Measurements from ENCODE around the gene EPHB1.

EPHB1 gene

DNA sequence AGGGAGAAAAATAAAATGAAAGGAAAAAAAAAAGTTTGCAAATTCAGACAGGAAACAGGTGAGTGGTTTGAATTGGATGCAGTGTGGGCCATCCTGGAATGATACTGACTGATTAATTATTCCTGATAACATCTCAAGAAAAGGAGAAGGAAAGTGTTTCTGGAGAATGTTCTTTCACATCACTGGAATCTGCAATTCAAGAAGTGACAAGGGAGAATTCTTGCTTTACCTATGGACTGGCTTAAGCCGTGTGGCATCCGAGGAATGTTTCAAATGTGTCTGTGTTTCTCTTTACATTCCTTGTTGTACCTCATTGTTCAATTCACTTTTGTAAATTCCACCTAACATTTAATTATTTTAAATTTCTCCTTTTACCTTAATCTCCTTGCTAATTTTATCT lies 465.0 kb downstream of the EPHB1 start:
- no peak for DNase-seq (ENCODE audit: low spot score)

- DNase-seq (ENCODE audit: low spot score) = no peak
Observed at GRCh38 chr3:135261214-135261775, 466.2 kb downstream of the EPHB1 start.

GRCh38 chr3:135261916-135262315 lies 466.9 kb downstream of the EPHB1 start:
- no peak for DNase-seq (ENCODE audit: low spot score)

- DNase-seq (ENCODE audit: low spot score) = no peak
Observed at GRCh38 chr3:135262441-135262840, 467.4 kb downstream of the EPHB1 start.

DNA sequence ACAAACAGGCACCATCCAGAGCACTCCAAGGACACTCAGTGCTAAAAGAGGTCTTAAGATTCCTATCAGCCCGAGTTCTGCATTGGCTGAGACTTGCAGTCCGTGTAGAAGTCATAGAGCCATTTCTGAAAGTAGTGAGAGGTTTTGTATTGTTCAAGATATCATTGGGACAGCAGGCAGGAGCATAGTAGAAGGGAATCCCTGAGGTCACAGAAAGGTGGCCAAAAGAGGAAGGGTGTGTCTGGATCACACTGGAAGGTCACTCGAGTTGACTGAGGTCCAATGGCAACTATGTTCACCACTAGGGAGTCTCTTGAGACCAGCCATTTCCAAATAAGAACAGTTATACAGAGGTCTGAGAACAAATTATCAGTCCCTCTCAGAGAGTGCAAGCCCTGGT lies 468.3 kb downstream of the EPHB1 start:
- DNase-seq (ENCODE audit: low spot score) = no peak

DNA sequence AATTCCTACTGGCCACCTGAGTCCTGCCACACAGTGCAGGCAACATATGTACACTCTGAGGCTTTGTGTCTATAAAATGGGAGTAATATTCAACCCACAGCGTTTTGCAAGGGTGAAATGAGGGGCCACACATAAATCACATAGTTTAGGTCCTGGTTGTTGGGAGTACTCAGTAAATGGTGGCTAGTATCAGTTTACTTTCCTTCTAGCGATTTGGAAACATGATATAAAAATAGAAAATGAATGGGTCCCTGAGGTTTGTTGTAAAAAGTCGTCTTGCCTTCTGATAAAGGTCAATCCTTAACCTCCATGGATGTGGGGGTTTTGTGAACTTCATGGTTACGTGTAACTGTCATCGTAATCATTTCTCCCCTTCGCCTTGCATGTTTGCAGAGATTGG lies 472.4 kb downstream of the EPHB1 start:
- DNase-seq (ENCODE audit: low spot score) = no peak

GRCh38 chr3:135268941-135269532 lies 474.0 kb downstream of the EPHB1 start:
- no peak for DNase-seq (ENCODE audit: low spot score)

DNA sequence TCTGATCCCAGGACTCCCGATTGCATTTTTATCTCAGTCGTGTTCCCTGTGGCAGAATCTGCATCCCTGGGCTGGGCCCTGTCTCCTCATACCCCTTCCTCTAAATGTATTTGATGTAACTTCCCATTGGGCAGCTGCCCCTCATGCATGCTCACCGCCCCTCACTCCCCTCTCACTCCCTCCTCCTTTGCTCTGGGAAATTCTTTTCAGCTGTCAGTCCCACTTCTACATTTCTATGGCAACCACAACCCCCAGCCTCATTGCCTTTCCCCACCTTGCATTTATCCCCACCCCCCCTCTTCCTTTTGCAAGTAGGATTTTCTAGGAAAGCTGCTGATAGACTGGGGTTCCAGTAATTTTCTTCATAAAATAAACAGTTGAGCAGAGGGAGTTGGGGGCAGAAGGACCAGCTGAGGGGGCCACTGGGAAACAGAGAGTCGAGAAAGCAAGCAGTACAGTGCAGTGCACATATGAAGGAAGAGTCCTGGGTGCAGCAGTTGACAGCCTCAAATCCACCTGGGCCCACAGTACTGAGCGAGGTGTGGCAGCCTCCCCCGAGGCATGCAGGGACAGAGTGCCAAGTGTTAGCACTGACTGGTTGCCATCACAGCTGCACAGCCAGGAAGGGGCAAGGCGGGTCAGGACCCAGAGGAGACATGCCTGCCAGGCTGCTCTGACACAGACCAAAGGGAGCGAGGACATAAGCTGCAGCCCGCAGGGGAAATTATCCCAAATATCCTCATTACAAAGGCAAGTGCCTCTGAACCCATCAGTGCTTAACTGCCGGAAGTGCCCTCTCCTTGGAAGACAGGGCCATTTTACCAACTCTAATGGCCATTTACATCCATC lies 476.3 kb downstream of the EPHB1 start:
- no peak for DNase-seq (ENCODE audit: low spot score)

DNA sequence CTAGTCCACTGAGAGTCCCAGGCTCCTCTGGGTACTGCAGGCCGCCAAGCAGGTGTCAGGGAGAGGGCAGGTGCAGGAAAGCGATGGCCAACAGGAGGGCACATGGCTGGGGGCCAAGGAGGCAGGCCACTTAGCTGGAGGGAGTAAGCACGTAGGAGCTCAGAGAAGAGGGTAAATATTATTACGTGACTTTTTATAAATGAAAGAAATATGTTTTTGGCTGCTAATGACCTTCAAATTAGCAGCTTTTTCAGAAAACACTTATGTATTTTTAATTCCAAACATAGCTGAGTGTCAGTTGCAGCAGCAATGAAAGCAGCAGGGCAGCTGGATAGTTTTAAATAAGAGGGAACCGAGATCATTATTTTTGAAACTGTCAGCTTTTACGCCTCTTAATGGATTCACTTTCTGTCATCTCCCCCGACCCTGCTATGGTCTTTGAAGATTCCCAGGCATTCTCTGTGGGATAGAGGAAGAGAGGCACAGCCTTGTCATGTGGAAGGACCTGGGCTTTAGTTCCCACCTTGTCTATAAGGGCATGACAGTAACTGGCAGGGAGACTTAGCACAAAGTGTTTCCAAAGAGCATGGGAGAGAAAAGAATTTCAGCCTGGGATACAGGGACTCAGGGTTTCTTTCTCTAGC lies 477.1 kb downstream of the EPHB1 start:
- no peak for DNase-seq (ENCODE audit: low spot score)

DNA sequence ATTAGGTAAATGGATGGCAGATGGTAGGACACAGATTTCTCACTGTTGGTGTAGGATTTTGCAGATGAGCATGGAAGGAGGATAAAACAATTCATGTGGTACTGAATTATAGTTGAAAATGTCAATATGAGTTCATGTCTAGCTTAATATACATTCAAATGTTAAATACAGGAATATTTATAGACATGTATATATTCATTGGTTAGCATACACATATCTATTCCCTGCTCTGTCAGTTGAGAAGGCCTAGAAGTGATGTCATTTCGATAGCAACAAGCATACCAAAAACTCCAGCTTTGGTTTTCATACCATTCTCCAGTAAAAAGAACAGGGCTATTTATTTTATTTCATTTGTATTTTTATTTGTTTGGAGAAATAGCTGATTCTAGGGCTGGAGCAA lies 497.1 kb downstream of the EPHB1 start:
- no peak for DNase-seq (ENCODE audit: low spot score)

DNA sequence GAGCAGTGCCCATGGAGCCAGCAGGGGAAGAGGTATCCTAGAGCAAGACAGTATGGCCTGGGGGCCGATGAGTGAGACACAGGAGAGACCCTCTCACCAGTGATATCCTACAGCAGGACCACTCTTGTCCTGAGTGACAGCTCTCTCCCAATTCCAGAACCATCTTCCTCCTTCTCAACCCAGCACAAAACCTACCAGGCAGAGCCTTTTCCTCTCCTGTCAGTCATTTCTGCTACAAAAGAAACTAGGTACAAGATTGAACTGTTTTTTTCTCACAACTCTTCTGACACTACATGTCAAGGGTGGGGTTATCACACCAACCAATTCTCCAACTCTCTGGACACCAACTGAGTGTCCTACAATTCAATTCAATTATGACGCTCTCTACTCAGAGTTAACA lies 506.6 kb downstream of the EPHB1 start:
- no peak for DNase-seq (ENCODE audit: low spot score)

DNA sequence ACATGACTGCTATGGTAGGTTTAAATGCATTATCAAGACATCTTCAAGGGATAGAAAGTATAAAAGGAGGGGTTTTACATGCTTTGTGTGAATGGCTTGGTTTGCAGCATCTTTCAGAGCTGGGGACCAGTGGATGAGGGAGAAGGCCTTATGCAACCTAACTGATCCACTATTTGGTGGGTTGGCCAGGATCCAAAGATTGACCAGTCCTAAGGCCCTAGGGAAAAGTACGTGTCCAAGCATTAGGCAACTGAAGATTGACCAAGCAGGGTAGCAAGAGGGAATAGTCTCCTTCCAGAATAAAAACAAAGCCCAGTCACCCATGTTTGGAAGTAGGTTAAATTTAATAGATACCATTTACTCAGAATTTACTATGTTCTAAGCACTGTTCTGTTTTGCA lies 509.3 kb downstream of the EPHB1 start:
- no peak for DNase-seq (ENCODE audit: low spot score)

Measured in D341Med (cell line).